ENCODE results near the gene MISP3.

Gene MISP3

GRCh38 chr19:14120497-14120780 lies 47.9 kb downstream of the MISP3 start:
- no peaks in the 10 kb centered on the region for H3K36me3 ChIP-seq (ENCODE audit: insufficient read depth)
- no peak overlapping the region for H3K27ac ChIP-seq
- H3K9ac ChIP-seq = no peak overlapping the region
- H3K4me1 ChIP-seq (ENCODE audit: low read depth, poor library complexity, severe bottlenecking) = peaks cover 10% of the 10 kb centered on the region
- H3K27me3 ChIP-seq (ENCODE audit: insufficient read depth, low read depth) = no peaks in the 10 kb centered on the region
- no peak overlapping the region for H2AFZ ChIP-seq (ENCODE audit: low read depth)
- TF ChIP-seq CTCF (conservative IDR thresholded peaks at IDR 0.05; ENCODE audit: low read depth, low read length) = no peak
- H3K79me2 ChIP-seq (ENCODE audit: insufficient read depth, low read depth) = no peaks in the 10 kb centered on the region; the same call in 1 of the 2 replicates
- H3K4me2 ChIP-seq = no peak overlapping the region
- H4K20me1 ChIP-seq (ENCODE audit: insufficient read depth) = no peaks in the 10 kb centered on the region
- no peak overlapping the region for H3K4me3 ChIP-seq (IDR thresholded peaks at IDR 0.05; ENCODE audit: insufficient read depth, low read depth, low read length)

DNA sequence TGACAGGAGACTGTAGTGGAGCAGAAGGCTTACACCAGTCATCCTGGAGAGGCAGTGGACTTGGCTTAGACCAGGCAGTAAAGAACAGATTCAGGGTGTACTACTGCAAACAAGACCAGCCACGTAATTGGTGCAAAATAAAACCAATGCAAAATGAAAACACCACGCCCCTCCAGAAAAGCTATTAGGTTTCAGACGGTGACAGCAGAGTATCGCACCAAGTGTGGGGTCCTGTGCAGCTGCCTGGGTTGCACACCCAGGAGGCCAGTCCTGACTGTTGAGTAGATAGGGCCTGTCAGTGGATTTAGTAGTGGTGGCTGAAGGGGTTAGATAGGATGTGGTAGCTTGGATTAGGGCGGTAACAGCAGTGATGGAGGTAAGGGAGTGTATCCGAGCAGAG lies 50.3 kb downstream of the MISP3 start:
- no peak overlapping the region for H3K4me2 ChIP-seq
- H2AFZ ChIP-seq (ENCODE audit: low read depth) = no peak overlapping the region
- no peak overlapping the region for H3K9ac ChIP-seq
- H3K79me2 ChIP-seq (ENCODE audit: insufficient read depth, low read depth) = no peaks in the 10 kb centered on the region
- H4K20me1 ChIP-seq (ENCODE audit: insufficient read depth) = no peaks in the 10 kb centered on the region
- no peaks in the 10 kb centered on the region for H3K27me3 ChIP-seq (ENCODE audit: insufficient read depth, low read depth)
- H3K4me1 ChIP-seq (ENCODE audit: low read depth, poor library complexity, severe bottlenecking) = peaks cover 13% of the 10 kb centered on the region
- no peak overlapping the region for H3K27ac ChIP-seq
- no peaks in the 10 kb centered on the region for H3K36me3 ChIP-seq (ENCODE audit: insufficient read depth)
- no peak overlapping the region for H3K4me3 ChIP-seq (IDR thresholded peaks at IDR 0.05; ENCODE audit: insufficient read depth, low read depth, low read length)
- no peak for TF ChIP-seq CTCF (conservative IDR thresholded peaks at IDR 0.05; ENCODE audit: low read depth, low read length)

Data from KMS-11 (cell line).